HEK293 (cell line): ENCODE data around the gene PDGFA.

Experiments
- ZNF416 ChIP-seq: fragments of 450-650 bp; formaldehyde crosslinking; IDR thresholded peaks from 2 replicates; pipeline ENCODE4 v1.5.1; 2016; ENCODE audit warnings: missing biosample characterization, missing genetic modification characterization
- ZNF426 ChIP-seq: fragments of 450-650 bp; formaldehyde crosslinking; IDR thresholded peaks from 2 replicates; pipeline ENCODE4 v1.5.1; 2017; ENCODE audit warnings: missing biosample characterization, missing genetic modification characterization, mild to moderate bottlenecking, inconsistent platforms, moderate library complexity

DNA sequence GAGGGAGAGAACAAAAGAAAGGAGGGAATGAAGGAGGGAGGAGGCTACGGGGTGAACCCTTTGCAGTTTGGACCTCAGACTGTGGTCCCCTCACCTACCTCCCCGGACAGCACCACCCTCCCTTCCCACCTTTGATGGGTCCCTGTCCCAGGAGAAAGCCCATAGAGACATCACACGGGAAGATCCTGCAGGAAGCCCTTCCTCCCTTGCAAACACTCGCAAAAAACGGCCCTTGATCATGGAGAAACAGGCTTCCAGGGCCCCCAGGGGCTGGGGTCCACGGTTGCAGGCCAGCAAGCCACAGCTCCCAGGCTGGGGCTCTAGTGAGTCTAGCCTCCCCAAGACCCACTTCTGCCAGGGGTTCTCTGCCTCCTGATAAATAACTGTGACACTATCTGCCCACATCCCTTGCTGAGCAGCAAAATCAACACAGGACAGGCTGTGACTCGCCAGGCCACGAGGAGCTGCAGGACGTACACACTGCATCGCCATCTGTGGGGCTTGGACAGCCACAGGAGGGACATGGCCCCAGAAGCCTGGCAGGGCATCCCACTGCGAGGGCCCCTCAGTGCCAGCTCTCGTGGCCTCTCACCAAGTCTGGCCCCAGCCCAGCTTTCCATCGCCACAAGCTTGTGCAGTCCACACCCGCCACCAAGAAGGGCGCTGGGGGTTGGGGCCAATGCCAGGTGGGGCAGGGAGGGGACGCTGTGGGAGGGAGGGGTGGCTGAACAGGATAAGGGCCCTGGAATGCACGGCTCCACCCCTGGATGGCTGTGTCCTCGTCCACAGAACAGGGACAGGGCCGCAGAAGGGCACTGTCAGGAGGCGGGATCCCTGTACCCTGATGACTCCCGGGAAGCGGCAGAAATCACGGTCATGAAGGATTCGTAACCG lies 34.2 kb downstream of the PDGFA start:
- TF ChIP-seq ZNF426, result no peak
- TF ChIP-seq ZNF416 (tag by site-specific recombination), result no peak
